Thyroid gland (tissue), 4 donors: Measurements from ENCODE around the gene ANGEL1.

Source experiments
- CTCF ChIP-seq, 6 experiments: fragments of 200-600 bp in 3 of 6; fragments of 450-650 bp in 3 of 6; sonication (generic) in 3 of 6; IDR thresholded peaks; one replicate each; pipeline ENCODE4 v1.5.1; 2016 to 2019; ENCODE audit warnings: antibody characterized with exemption in 6 of 6, mild to moderate bottlenecking in 2 of 6, inconsistent platforms in 1 of 6, moderate library complexity in 1 of 6
- POLR2A ChIP-seq, 2 donors: fragments of 450-650 bp; IDR thresholded peaks; one replicate each; pipeline ENCODE4 v1.6.1; 2017; ENCODE audit warnings: antibody characterized with exemption in 2 of 2, mild to moderate bottlenecking in 2 of 2, moderate library complexity in 1 of 2

GRCh38 chr14:76832503-76832988 is 19.9 kb upstream of the ANGEL1 start:
- TF ChIP-seq CTCF (IDR thresholded peaks at IDR 0.05) (no peak), POLR2A (IDR thresholded peaks at IDR 0.05) (no peak)
